HepG2 (cell line): ENCODE data around the gene MAPK8. TPM values are rescaled to one million over a fixed set of nuclear protein-coding genes. Genes with fewer than 3 reads are reported as not detected.

ENCODE experiments used
- ATAC-seq: fragments of 200-7000 bp; cut with Tn5 transposase; 3 replicates; pipeline ENCODE4 v1.9.1; 2020; ENCODE audit warnings: mild to moderate bottlenecking, moderate library complexity
- BruUV-seq: library from RNA; stranded (reverse); fragments of 400-500 nt; replicated peaks from 2 replicates; lab custom pipeline; 2021; lab: Mats Ljungman, UMichigan
- CTCF ChIA-PET: fragments of 300-600 bp; formaldehyde crosslinking; extraction: SDS; loops from one replicate; lab custom pipeline; 2021; ENCODE audit warnings: low total read pairs, inconsistent platforms, low intra/inter-chr PET ratio; lab: Yijun Ruan, JAX
- POLR2A ChIA-PET: fragments of 350-600 bp; sonication (Branson Sonifier 250); formaldehyde crosslinking; loops from one replicate; lab custom pipeline; 2020; ENCODE audit warnings: antibody characterized with exemption, inconsistent platforms; lab: Yijun Ruan, JAX
- DNase-seq: peaks from one replicate; pipeline ENCODE4 v3.0.0-alpha.2; 2015; ENCODE audit warnings: low spot score
- FAIRE-seq: peaks from 3 replicates; lab custom pipeline; 2011; peaks lifted over from hg19 to GRCh38; lab: Jason Lieb, UNC
- H2AFZ ChIP-seq: one replicate; pipeline ENCODE4 v1.6.1; 2011; ENCODE audit warnings: low read length, inconsistent platforms
- H3K27ac ChIP-seq: fragments of 300-600 bp; 3 replicates; pipeline ENCODE4 v1.8.0; 2011; ENCODE audit warnings: mixed run types, mild to moderate bottlenecking, mixed read lengths, low read length, inconsistent platforms; ENCODE audit not compliant: insufficient read depth; ENCODE audit errors: extremely low read length
- H3K27me3 ChIP-seq, 2 experiments: fragments of 200-600 bp in 1 of 2; 2 replicates in 1 of 2; 3 replicates in 1 of 2; pipeline versions ENCODE4 v1.6.0 to v1.8.0; 2011; ENCODE audit warnings: low read length in 2 of 2, mild to moderate bottlenecking in 2 of 2, moderate library complexity in 2 of 2, inconsistent platforms in 1 of 2; ENCODE audit not compliant: insufficient read depth in 2 of 2, control insufficient read depth in 1 of 2
- H3K36me3 ChIP-seq, 2 experiments: fragments of 200-600 bp in 1 of 2; replicated peaks in 1 of 2; 2 replicates in 1 of 2; 3 replicates in 1 of 2; pipeline versions ENCODE4 v1.5.1 to v1.8.0; 2011; ENCODE audit warnings: low read length in 2 of 2, inconsistent platforms in 1 of 2; ENCODE audit not compliant: insufficient read depth in 2 of 2, control insufficient read depth in 1 of 2
- H3K4me1 ChIP-seq: 2 replicates; pipeline ENCODE4 v1.5.1; 2012; ENCODE audit warnings: low read length, inconsistent platforms; ENCODE audit not compliant: insufficient read depth
- H3K4me2 ChIP-seq: 2 replicates; pipeline ENCODE4 v1.6.0; 2011; ENCODE audit warnings: low read depth, low read length, inconsistent platforms
- H3K4me3 ChIP-seq, 3 experiments: fragments of 200-600 bp in 1 of 3; sonication (generic), shearing (Covaris generic) in 1 of 3; replicated peaks in 1 of 3; 2 replicates each; pipeline ENCODE4 v1.5.1; 2011 to 2016; ENCODE audit warnings: low read length in 3 of 3, inconsistent platforms in 2 of 3, low read depth in 2 of 3, mild to moderate bottlenecking in 2 of 3, control low read depth in 1 of 3, mixed read lengths in 1 of 3; ENCODE audit not compliant: insufficient read depth in 1 of 3
- H3K79me2 ChIP-seq: one replicate; pipeline ENCODE4 v1.6.1; 2011; ENCODE audit warnings: low read length, inconsistent platforms; ENCODE audit not compliant: insufficient read depth
- H3K9ac ChIP-seq: 2 replicates; pipeline ENCODE4 v1.6.0; 2011; ENCODE audit warnings: mild to moderate bottlenecking, low read depth, low read length, inconsistent platforms; ENCODE audit not compliant: insufficient read depth
- H3K9me3 ChIP-seq: 2 replicates; pipeline ENCODE4 v1.5.1; 2012; ENCODE audit warnings: mild to moderate bottlenecking, low read length
- H4K20me1 ChIP-seq: 2 replicates; pipeline ENCODE4 v1.6.0; 2011; ENCODE audit warnings: inconsistent platforms, mild to moderate bottlenecking, low read length, moderate library complexity; ENCODE audit not compliant: insufficient read depth
- ATRX ChIP-seq: sonication (generic); formaldehyde crosslinking; IDR thresholded peaks from 2 replicates; pipeline ENCODE4 v1.4.0; 2020; ENCODE audit warnings: missing genetic modification reagents, borderline replicate concordance
- FOXA1 ChIP-seq, 2 experiments: fragments of 450-650 bp in 1 of 2; sonication (generic) in 1 of 2; formaldehyde crosslinking in 1 of 2; IDR thresholded peaks; 2 replicates each; pipeline versions ENCODE4 v1.4.0 to v1.6.1; 2016 to 2020; ENCODE audit warnings: missing genetic modification reagents in 1 of 2
- FOXA3 ChIP-seq: IDR thresholded peaks from 2 replicates; pipeline ENCODE4 v1.6.1; 2016; ENCODE audit warnings: missing genetic modification reagents, missing compliant biosample characterization
- HOXD1 ChIP-seq: sonication (generic); formaldehyde crosslinking; IDR thresholded peaks from 2 replicates; pipeline ENCODE4 v1.5.0; 2020; ENCODE audit warnings: missing genetic modification reagents
- RARA ChIP-seq: IDR thresholded peaks from 2 replicates; pipeline ENCODE4 v1.6.1; 2016; ENCODE audit warnings: missing genetic modification reagents, missing compliant biosample characterization
- TCF12 ChIP-seq, 2 experiments: fragments of 450-650 bp in 1 of 2; sonication (generic) in 1 of 2; formaldehyde crosslinking in 1 of 2; IDR thresholded peaks; 2 replicates each; pipeline versions ENCODE4 v1.6.1 to v1.8.0; 2017 to 2022; ENCODE audit warnings: antibody characterized with exemption in 1 of 2, mild to moderate bottlenecking in 1 of 2, missing genetic modification reagents in 1 of 2, moderate library complexity in 1 of 2
- TCF7 ChIP-seq: sonication (generic); IDR thresholded peaks from 2 replicates; pipeline ENCODE4 v1.6.1; 2016; ENCODE audit warnings: antibody characterized with exemption, low read depth
- TEAD3 ChIP-seq: optimal IDR thresholded peaks from 2 replicates; pipeline ENCODE3; 2016; ENCODE audit warnings: borderline replicate concordance
- WIZ ChIP-seq: sonication (generic); formaldehyde crosslinking; IDR thresholded peaks from 2 replicates; pipeline ENCODE4 v1.5.1; 2020; ENCODE audit warnings: mild to moderate bottlenecking, missing genetic modification reagents
- ZNF737 ChIP-seq: sonication (generic); formaldehyde crosslinking; IDR thresholded peaks from 2 replicates; pipeline ENCODE4 v1.5.0; 2020; ENCODE audit warnings: missing genetic modification reagents, mild to moderate bottlenecking, borderline replicate concordance
- ZNF75D ChIP-seq: sonication (generic); formaldehyde crosslinking; IDR thresholded peaks from 2 replicates; pipeline ENCODE4 v1.8.1; 2023; ENCODE audit warnings: missing genetic modification reagents, mild to moderate bottlenecking, borderline replicate concordance
- WGBS: methylation state at CpG from one replicate; pipeline ENCODE4 v1.1.6; 2017; ENCODE audit warnings: low lambda C conversion rate; 5-methylcytosine and 5-hydroxymethylcytosine counted together
- in situ Hi-C: cut with HindIII; loops from 2 replicates; pipeline ENCODE4 v1.10.0; 2017; ENCODE audit warnings: low pct_unique_long_range_greater_than_20kb; ENCODE audit not compliant: extremely low pct_ligation_motif_present
- intact Hi-C: fragments of 100-400 bp; cut with micrococcal nuclease; formaldehyde crosslinking; loops from one replicate; pipeline ENCODE4 v1.10.0; 2022; ENCODE audit not compliant: unreplicated experiment
- polyA plus RNA-seq, 8 experiments: library from polyadenylated mRNA; depleted of rRNA in 3 of 8; stranded (reverse) in 7 of 8; unstranded in 1 of 8; fragments of >200 nt; fragmentation: Illumina TruSeq in 4 of 8; extraction: Trizol in 4 of 8; gene quantifications; 2 replicates each; pipeline versions ENCODE4 v1.2.1 to v1.2.3, GENCODE V29; 2011 to 2016; ENCODE audit warnings: low read depth in 4 of 8, missing spikeins in 1 of 8, mixed read lengths in 1 of 8; ENCODE audit not compliant: insufficient read depth in 1 of 8
- total RNA-seq, 5 experiments: library from RNA; depleted of rRNA; stranded (reverse); fragments of >200 nt; fragmentation: Illumina TruSeq; extraction: Trizol; gene quantifications; 2 replicates each; pipeline ENCODE4 v1.2.3, GENCODE V29; 2016; ENCODE audit warnings: low read depth in 1 of 5
- TF ChIP-seq, protein P1 (sequence below): sonication (generic); formaldehyde crosslinking; IDR thresholded peaks from 2 replicates; pipeline ENCODE4 v1.5.0; 2020; ENCODE audit warnings: missing genetic modification reagents, mild to moderate bottlenecking, borderline replicate concordance
- TF ChIP-seq, protein P2 (sequence below): sonication (generic); formaldehyde crosslinking; IDR thresholded peaks from 2 replicates; pipeline ENCODE4 v1.5.0; 2020; ENCODE audit warnings: missing genetic modification reagents
- TF ChIP-seq, protein P3 (sequence below): IDR thresholded peaks from 2 replicates; pipeline ENCODE4 v1.4.0; 2020; ENCODE audit warnings: mild to moderate bottlenecking, missing genetic modification reagents
- TF ChIP-seq, protein P4 (sequence below): sonication (generic); formaldehyde crosslinking; IDR thresholded peaks from 2 replicates; pipeline ENCODE4 v1.5.0; 2020; ENCODE audit warnings: mild to moderate bottlenecking, missing genetic modification reagents, moderate library complexity

The MAPK8 gene
- total and polyA plus RNA-seq, 2 of the 13 experiments (the other 11 are each of a cell fraction or from before 2014, with no cell fraction given): 41.6 to 47.3 TPM

DNA sequence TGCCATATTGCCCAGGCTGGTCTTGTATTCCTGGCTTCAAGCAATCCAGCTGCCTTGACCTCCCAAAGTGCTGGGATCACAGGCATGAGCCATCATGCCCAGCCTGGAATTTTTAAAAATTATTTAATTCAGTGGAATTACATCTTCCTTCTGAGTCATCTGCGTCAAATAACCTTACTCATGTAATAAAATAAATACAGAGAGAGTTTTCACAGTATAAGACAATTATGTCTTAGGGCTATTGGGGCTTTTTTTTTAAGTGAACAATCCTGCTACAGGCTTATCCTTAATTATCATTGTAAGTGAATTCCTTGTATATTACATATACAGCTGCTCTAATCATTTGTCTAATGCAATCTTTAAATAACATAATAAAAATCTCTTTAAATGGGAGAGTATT lies 108.3 kb downstream of the MAPK8 start (continued):
- TF ChIP-seq HOXD1 (CRISPR knock-in tag): no peak

DNA sequence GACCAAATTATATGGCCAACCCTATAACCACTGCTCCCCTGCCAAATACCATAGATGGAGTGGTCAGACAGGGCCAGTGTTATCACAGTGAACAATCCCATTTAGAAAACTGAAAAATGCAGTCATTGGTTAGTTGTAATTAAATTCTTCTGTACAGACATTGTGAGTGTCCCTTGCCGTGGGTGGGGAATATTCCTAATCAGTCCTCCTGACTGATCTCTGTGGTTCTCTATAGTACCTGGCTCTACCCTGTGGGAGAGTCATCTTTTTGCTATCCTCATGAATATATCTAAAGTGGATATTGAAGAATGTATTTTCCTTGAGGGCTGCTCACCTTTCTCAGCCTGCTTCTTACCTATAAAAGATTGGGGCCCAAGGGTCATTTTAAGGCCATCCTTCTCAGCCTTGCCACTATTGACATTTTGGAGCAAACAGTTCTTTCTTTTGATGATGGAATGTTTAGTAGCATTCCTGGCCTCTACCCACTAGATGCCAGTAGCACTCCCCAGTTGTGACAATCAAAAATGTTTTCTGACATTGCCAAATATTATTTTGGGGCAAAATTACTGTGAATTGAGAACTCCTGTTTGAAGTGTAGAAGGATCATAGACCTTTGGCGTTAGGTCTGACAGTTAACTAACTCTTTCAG lies 110.2 kb downstream of the MAPK8 start:
- ATAC-seq (peak; percentile 75), DNase-seq (peak; percentile 37), FAIRE-seq (no peak)
- H3K9ac ChIP-seq: no peak overlapping the region
- no peak overlapping the region for H3K27ac ChIP-seq
- 66% methylated on average over 2 of the region's 2 CpGs for WGBS
- H2AFZ ChIP-seq: no peak overlapping the region
- no TSS peak for BruUV-seq
- no peaks in the 10 kb centered on the region for H3K27me3 ChIP-seq
- no peak overlapping the region for H3K4me2 ChIP-seq
- CTCF ChIA-PET: interaction anchor here (1.1 kb wide), 1 partner anchor 90 kb away, joined by 4 read pairs; no protein-coding TSS in a partner anchor
- H3K4me1 ChIP-seq: peaks cover 36% of the 10 kb centered on the region
- peaks cover 0 to 7% of the 10 kb centered on the region in 2 experiments; a peak in 1 of 5 replicates for H3K36me3 ChIP-seq
- no peaks in the 10 kb centered on the region for H3K79me2 ChIP-seq
- H3K4me3 ChIP-seq: no peak overlapping the region
- H4K20me1 ChIP-seq: no peaks in the 10 kb centered on the region
- no peaks in the 10 kb centered on the region for H3K9me3 ChIP-seq
- in situ Hi-C loops: no loop called here
- intact Hi-C loops: loop anchor here (10.0 kb wide), 1 partner anchor 52 kb away; no protein-coding TSS in a partner anchor
- POLR2A ChIA-PET: no interaction called here
- TF ChIP-seq, protein P1, sequence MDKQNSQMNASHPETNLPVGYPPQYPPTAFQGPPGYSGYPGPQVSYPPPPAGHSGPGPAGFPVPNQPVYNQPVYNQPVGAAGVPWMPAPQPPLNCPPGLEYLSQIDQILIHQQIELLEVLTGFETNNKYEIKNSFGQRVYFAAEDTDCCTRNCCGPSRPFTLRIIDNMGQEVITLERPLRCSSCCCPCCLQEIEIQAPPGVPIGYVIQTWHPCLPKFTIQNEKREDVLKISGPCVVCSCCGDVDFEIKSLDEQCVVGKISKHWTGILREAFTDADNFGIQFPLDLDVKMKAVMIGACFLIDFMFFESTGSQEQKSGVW (CRISPR knock-in tag): no peak
- TF ChIP-seq RARA (CRISPR knock-in tag) (peak; percentile 60), FOXA3 (CRISPR knock-in tag) (no peak), ZNF737 (CRISPR knock-in tag) (no peak), TCF12 (IDR thresholded peaks at IDR 0.05) (no peak), TCF12 (CRISPR knock-in tag; IDR thresholded peaks at IDR 0.05) (no peak), ATRX (CRISPR knock-in tag) (no peak), WIZ (CRISPR knock-in tag) (no peak), ZNF75D (CRISPR knock-in tag) (no peak), TEAD3 (CRISPR knock-in tag) (peak; percentile 74), TCF7 (peak; percentile 27; the same call in 1 of the 2 replicates), FOXA1 (IDR thresholded peaks at IDR 0.05) (no peak), FOXA1 (CRISPR knock-in tag; IDR thresholded peaks at IDR 0.05) (0 out of 2 replicates have a peak, but pooled peaks have one; percentile 50)
- TF ChIP-seq, protein P2, sequence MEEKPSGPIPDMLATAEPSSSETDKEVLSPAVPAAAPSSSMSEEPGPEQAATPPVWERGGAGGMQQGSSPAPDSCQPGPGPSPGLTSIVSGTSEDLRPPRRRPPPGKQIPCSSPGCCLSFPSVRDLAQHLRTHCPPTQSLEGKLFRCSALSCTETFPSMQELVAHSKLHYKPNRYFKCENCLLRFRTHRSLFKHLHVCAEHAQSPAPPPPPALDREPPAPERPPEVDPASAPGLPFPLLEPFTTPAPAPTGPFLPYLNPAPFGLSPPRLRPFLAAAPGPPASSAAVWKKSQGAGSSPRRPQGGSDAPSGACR (CRISPR knock-in tag): no peak
- TF ChIP-seq, protein P3, sequence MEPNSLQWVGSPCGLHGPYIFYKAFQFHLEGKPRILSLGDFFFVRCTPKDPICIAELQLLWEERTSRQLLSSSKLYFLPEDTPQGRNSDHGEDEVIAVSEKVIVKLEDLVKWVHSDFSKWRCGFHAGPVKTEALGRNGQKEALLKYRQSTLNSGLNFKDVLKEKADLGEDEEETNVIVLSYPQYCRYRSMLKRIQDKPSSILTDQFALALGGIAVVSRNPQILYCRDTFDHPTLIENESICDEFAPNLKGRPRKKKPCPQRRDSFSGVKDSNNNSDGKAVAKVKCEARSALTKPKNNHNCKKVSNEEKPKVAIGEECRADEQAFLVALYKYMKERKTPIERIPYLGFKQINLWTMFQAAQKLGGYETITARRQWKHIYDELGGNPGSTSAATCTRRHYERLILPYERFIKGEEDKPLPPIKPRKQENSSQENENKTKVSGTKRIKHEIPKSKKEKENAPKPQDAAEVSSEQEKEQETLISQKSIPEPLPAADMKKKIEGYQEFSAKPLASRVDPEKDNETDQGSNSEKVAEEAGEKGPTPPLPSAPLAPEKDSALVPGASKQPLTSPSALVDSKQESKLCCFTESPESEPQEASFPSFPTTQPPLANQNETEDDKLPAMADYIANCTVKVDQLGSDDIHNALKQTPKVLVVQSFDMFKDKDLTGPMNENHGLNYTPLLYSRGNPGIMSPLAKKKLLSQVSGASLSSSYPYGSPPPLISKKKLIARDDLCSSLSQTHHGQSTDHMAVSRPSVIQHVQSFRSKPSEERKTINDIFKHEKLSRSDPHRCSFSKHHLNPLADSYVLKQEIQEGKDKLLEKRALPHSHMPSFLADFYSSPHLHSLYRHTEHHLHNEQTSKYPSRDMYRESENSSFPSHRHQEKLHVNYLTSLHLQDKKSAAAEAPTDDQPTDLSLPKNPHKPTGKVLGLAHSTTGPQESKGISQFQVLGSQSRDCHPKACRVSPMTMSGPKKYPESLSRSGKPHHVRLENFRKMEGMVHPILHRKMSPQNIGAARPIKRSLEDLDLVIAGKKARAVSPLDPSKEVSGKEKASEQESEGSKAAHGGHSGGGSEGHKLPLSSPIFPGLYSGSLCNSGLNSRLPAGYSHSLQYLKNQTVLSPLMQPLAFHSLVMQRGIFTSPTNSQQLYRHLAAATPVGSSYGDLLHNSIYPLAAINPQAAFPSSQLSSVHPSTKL (CRISPR knock-in tag): 0 out of 2 replicates have a peak, but pooled peaks have one; percentile 22
- TF ChIP-seq, protein P4, sequence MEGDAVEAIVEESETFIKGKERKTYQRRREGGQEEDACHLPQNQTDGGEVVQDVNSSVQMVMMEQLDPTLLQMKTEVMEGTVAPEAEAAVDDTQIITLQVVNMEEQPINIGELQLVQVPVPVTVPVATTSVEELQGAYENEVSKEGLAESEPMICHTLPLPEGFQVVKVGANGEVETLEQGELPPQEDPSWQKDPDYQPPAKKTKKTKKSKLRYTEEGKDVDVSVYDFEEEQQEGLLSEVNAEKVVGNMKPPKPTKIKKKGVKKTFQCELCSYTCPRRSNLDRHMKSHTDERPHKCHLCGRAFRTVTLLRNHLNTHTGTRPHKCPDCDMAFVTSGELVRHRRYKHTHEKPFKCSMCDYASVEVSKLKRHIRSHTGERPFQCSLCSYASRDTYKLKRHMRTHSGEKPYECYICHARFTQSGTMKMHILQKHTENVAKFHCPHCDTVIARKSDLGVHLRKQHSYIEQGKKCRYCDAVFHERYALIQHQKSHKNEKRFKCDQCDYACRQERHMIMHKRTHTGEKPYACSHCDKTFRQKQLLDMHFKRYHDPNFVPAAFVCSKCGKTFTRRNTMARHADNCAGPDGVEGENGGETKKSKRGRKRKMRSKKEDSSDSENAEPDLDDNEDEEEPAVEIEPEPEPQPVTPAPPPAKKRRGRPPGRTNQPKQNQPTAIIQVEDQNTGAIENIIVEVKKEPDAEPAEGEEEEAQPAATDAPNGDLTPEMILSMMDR (CRISPR knock-in tag): peak; percentile 43
